ENCODE results near the gene PDGFA. TPM values are rescaled to one million over a fixed set of nuclear protein-coding genes. Genes with fewer than 3 reads are reported as not detected.
A peak's percentile ranks its signal among the peaks of the same experiment; 100 is the strongest.

PDGFA gene
- total and polyA plus RNA-seq, 2 experiments from 2014 or later = 4.7 to 8.4 TPM

DNA sequence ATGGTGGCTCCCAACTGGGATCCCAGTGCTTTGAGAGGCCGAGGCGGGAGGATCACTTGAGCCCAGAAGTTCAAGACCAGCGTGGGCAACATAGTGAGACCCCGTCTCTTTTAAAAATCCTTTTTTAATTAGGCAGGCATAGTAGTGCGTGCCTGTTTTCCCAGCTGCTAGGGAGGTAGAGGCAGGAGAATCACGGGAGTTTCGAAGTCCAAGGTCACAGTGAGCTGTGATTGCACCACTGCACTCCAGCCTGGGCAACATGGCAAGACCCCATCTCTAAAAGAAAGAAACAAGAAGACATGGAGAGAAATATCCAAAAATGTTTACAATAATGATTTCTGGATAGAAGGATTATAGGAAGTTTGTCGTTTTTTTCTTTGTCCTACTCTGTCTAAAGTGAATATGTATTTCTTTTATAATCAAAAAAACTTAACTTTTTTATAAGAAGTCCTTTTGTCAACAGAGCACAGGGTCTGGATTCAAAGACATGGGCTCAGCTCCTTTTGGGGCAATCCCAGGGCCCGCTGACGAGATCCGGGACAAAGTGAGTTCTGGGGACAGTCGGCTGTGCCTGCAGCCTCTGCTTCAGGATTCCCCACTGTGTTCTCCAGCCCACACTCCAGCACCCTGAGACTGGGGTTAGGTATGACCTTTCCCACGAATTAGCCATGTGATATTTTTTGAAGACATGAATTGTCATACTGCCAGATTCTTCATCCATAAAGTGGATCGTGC, 45.6 kb downstream of the PDGFA start:
- Histone ChIP-seq H2AFZ (no peak overlapping the region), H3K4me3 (no peak overlapping the region), H3K27ac (no peak overlapping the region), H4K20me1 (ENCODE audit: insufficient read depth) (no peaks in the 10 kb centered on the region), H3K79me2 (ENCODE audit: insufficient read depth) (no peaks in the 10 kb centered on the region), H3K9me2 (ENCODE audit: insufficient read depth) (no peaks in the 10 kb centered on the region), H3K36me3 (ENCODE audit: low read depth) (no peaks in the 10 kb centered on the region), H3K9me3 (ENCODE audit: low read depth) (no peaks in the 10 kb centered on the region), H3K4me1 (ENCODE audit: insufficient read depth) (peaks cover 13% of the 10 kb centered on the region; the same call in 1 of the 2 replicates), H3K4me2 (ENCODE audit: unreplicated experiment) (no peak overlapping the region), H3F3A (ENCODE audit: insufficient read depth) (peaks cover 8% of the 10 kb centered on the region; the same call in 1 of the 2 replicates), H3K27me3 (replicated peaks; ENCODE audit: insufficient read depth) (no peaks in the 10 kb centered on the region), H3K9ac (no peak overlapping the region)
- in situ Hi-C loops (cut with MboI) = no loop called here
- no peak for DNase-seq
- no peak for TF ChIP-seq EZH2 (IDR thresholded peaks at IDR 0.05; ENCODE audit: insufficient read depth, poor library complexity, severe bottlenecking)
- TF ChIP-seq EZH2phosphoT487 (IDR thresholded peaks at IDR 0.05; ENCODE audit: insufficient read depth, low read depth) = no peak
- WGBS, 2 experiments (ENCODE audit: low coverage in 1 of 2, low lambda C conversion rate in 2 of 2, missing lambda C conversion rate in 2 of 2) = 60 to 64% methylated on average over 14 of the region's 14 CpGs

- no peaks in the 10 kb centered on the region for H3K9me3 ChIP-seq (ENCODE audit: low read depth)
- TF ChIP-seq EZH2 (IDR thresholded peaks at IDR 0.05; ENCODE audit: insufficient read depth, poor library complexity, severe bottlenecking) (no peak), EZH2phosphoT487 (IDR thresholded peaks at IDR 0.05; ENCODE audit: insufficient read depth, low read depth) (no peak)
- H3F3A ChIP-seq (ENCODE audit: insufficient read depth) = peaks cover 10% of the 10 kb centered on the region; the same call in 1 of the 2 replicates
- H3K79me2 ChIP-seq (ENCODE audit: insufficient read depth) = no peaks in the 10 kb centered on the region
- peaks cover 17% of the 10 kb centered on the region; the same call in 1 of the 2 replicates for H3K4me1 ChIP-seq (ENCODE audit: insufficient read depth)
- no peak overlapping the region for H2AFZ ChIP-seq
- H4K20me1 ChIP-seq (ENCODE audit: insufficient read depth) = no peaks in the 10 kb centered on the region
- no peaks in the 10 kb centered on the region for H3K9me2 ChIP-seq (ENCODE audit: insufficient read depth)
- no peak for DNase-seq
- H3K36me3 ChIP-seq (ENCODE audit: low read depth) = no peaks in the 10 kb centered on the region
- no peak overlapping the region for H3K4me3 ChIP-seq
- no peak overlapping the region for H3K4me2 ChIP-seq (ENCODE audit: unreplicated experiment)
- H3K27me3 ChIP-seq (replicated peaks; ENCODE audit: insufficient read depth) = no peaks in the 10 kb centered on the region
- WGBS, 2 experiments (ENCODE audit: low coverage in 1 of 2, low lambda C conversion rate in 2 of 2, missing lambda C conversion rate in 2 of 2) = 71 to 73% methylated on average over 15 to 18 of the region's 18 CpGs
- no peak overlapping the region for H3K9ac ChIP-seq
- in situ Hi-C loops (cut with MboI) = no loop called here
- no peak overlapping the region for H3K27ac ChIP-seq
These were observed 46.4 kb downstream of the PDGFA start for GRCh38 chr7:473211-473734.

- no peaks in the 10 kb centered on the region for H3K79me2 ChIP-seq (ENCODE audit: insufficient read depth)
- H4K20me1 ChIP-seq (ENCODE audit: insufficient read depth) = no peaks in the 10 kb centered on the region
- no peak for DNase-seq
- H3F3A ChIP-seq (ENCODE audit: insufficient read depth) = peaks cover 10% of the 10 kb centered on the region; the same call in 1 of the 2 replicates
- H3K36me3 ChIP-seq (ENCODE audit: low read depth) = no peaks in the 10 kb centered on the region
- no peak overlapping the region for H3K4me2 ChIP-seq (ENCODE audit: unreplicated experiment)
- peaks cover 17% of the 10 kb centered on the region; the same call in 1 of the 2 replicates for H3K4me1 ChIP-seq (ENCODE audit: insufficient read depth)
- H3K27ac ChIP-seq = peak overlapping the region; percentile 66; the same call in 1 of the 2 replicates
- H3K9me3 ChIP-seq (ENCODE audit: low read depth) = no peaks in the 10 kb centered on the region
- in situ Hi-C loops (cut with MboI) = no loop called here
- WGBS, 2 experiments (ENCODE audit: low coverage in 1 of 2, low lambda C conversion rate in 2 of 2, missing lambda C conversion rate in 2 of 2) = 50 to 62% methylated on average over 4 of the region's 4 CpGs
- H3K9me2 ChIP-seq (ENCODE audit: insufficient read depth) = no peaks in the 10 kb centered on the region
- H2AFZ ChIP-seq = no peak overlapping the region
- H3K9ac ChIP-seq = no peak overlapping the region
- TF ChIP-seq EZH2 (IDR thresholded peaks at IDR 0.05; ENCODE audit: insufficient read depth, poor library complexity, severe bottlenecking) = no peak
- no peak for TF ChIP-seq EZH2phosphoT487 (IDR thresholded peaks at IDR 0.05; ENCODE audit: insufficient read depth, low read depth)
- H3K27me3 ChIP-seq (replicated peaks; ENCODE audit: insufficient read depth) = no peaks in the 10 kb centered on the region
- H3K4me3 ChIP-seq = no peak overlapping the region
These were observed 47.0 kb downstream of the PDGFA start for GRCh38 chr7:472640-472957.

- Histone ChIP-seq H3K9me2 (ENCODE audit: insufficient read depth) (no peaks in the 10 kb centered on the region), H3K4me1 (ENCODE audit: insufficient read depth) (peaks cover 17% of the 10 kb centered on the region; the same call in 1 of the 2 replicates), H3K9me3 (ENCODE audit: low read depth) (no peaks in the 10 kb centered on the region), H3K9ac (peak overlapping the region; percentile 49), H3K27ac (peak overlapping the region; percentile 66), H3K27me3 (replicated peaks; ENCODE audit: insufficient read depth) (no peaks in the 10 kb centered on the region), H3K4me3 (no peak overlapping the region), H3K79me2 (ENCODE audit: insufficient read depth) (no peaks in the 10 kb centered on the region), H3K4me2 (ENCODE audit: unreplicated experiment) (no peak overlapping the region), H4K20me1 (ENCODE audit: insufficient read depth) (no peaks in the 10 kb centered on the region), H2AFZ (peak overlapping the region; percentile 70), H3K36me3 (ENCODE audit: low read depth) (no peaks in the 10 kb centered on the region), H3F3A (ENCODE audit: insufficient read depth) (peaks cover 10% of the 10 kb centered on the region; the same call in 1 of the 2 replicates)
- no peak for TF ChIP-seq EZH2phosphoT487 (IDR thresholded peaks at IDR 0.05; ENCODE audit: insufficient read depth, low read depth)
- no peak for TF ChIP-seq EZH2 (IDR thresholded peaks at IDR 0.05; ENCODE audit: insufficient read depth, poor library complexity, severe bottlenecking)
- DNase-seq = peak; percentile 88
- in situ Hi-C loops (cut with MboI) = no loop called here
- 29 to 31% methylated on average over 26 of the region's 26 CpGs for WGBS, 2 experiments (ENCODE audit: low coverage in 1 of 2, low lambda C conversion rate in 2 of 2, missing lambda C conversion rate in 2 of 2)
These were observed 47.6 kb downstream of the PDGFA start for GRCh38 chr7:471866-472639.

Measured in GM23248 (cell line).